SK-N-MC (cell line): ENCODE data around the gene NDUFS3.

Source experiments
- DNase-seq: peaks from one replicate; pipeline ENCODE4 v3.0.0-alpha.2; 2011; ENCODE audit warnings: low read depth, low spot score
- H3K27ac ChIP-seq: fragments of 200-600 bp; sonication (generic); 2 replicates; pipeline ENCODE4 v1.5.1; 2016; ENCODE audit warnings: mixed run types
- H3K36me3 ChIP-seq: fragments of 200-600 bp; sonication (generic); 2 replicates; pipeline ENCODE4 v1.6.1; 2017; ENCODE audit warnings: antibody characterized with exemption, low read length, mixed read lengths; ENCODE audit not compliant: insufficient read depth
- H3K4me3 ChIP-seq: fragments of 200-600 bp; sonication (generic); 2 replicates; pipeline ENCODE4 v1.5.1; 2016
- H3K9ac ChIP-seq: fragments of 200-600 bp; sonication (generic); 2 replicates; pipeline ENCODE4 v1.8.0; 2017; ENCODE audit warnings: mixed run types, mixed read lengths; ENCODE audit not compliant: insufficient read length
- H3K9me3 ChIP-seq: fragments of 200-600 bp; sonication (generic); 2 replicates; pipeline ENCODE4 v1.6.1; 2017; ENCODE audit warnings: low read depth, mild to moderate bottlenecking, antibody characterized with exemption, low read length, moderate library complexity, mixed read lengths
- EZH2 ChIP-seq: fragments of 200-600 bp; sonication (generic); IDR thresholded peaks from one replicate; pipeline ENCODE4 v1.6.1; 2017; ENCODE audit warnings: antibody characterized with exemption
- FOXP2 ChIP-seq: optimal IDR thresholded peaks from 2 replicates; pipeline ENCODE3; 2011; ENCODE audit warnings: mild to moderate bottlenecking, moderate library complexity; ENCODE audit not compliant: insufficient read depth; ENCODE audit errors: extremely low read length, control extremely low read depth
- POLR2AphosphoS5 ChIP-seq: IDR thresholded peaks from 2 replicates; pipeline ENCODE4 v1.6.1; 2012; ENCODE audit warnings: mild to moderate bottlenecking, low read depth, low read length, borderline replicate concordance

The NDUFS3 gene

DNA sequence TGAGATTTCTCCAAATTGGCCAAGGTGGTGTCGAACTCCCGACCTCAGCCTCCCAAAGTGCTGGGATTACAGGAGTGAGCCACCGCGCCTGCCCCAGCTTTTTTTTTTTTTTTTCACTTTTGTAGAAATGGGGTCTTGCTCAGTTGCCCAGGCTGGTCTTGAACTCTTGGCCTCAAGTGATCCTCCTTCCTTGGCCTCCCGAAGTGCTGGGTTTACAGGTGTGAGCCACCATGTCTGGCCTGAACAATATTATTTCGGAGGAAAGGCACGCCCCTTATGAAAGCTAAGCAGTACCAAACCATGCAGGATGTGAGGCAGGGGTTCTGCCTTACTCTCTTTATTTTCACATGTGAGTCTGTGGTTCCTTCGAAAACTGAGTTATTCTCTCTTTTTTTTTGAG, 47.4 kb downstream of the NDUFS3 start:
- Histone ChIP-seq H3K36me3 (peaks cover 77% of the 10 kb centered on the region), H3K4me3 (no peak overlapping the region), H3K9ac (no peak overlapping the region), H3K9me3 (no peaks in the 10 kb centered on the region), H3K27ac (no peak overlapping the region)
- TF ChIP-seq EZH2 (no peak), FOXP2 (no peak), POLR2AphosphoS5 (no peak)
- no peak for DNase-seq

DNA sequence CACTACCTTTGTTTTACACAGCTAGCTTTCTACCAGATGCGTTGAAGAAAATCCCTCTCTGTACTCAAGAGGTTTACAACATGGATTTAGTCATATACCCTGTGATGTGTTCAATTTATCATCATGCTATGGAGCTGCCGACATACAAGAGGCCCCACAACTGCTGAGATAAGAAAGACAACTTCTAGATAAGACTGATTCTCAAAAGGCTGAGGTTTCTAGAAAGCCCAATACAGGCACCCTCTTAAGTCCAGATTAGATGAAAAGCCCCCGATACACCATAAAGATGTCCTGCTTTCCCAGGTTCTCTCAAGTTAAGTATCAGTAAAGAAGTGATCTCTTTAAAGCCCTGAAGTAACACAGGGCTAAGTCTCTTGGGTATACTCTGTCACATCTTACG, 49.2 kb downstream of the NDUFS3 start:
- Histone ChIP-seq H3K9me3 (no peaks in the 10 kb centered on the region), H3K4me3 (no peak overlapping the region), H3K9ac (no peak overlapping the region), H3K36me3 (peaks cover 74% of the 10 kb centered on the region), H3K27ac (no peak overlapping the region)
- DNase-seq, result no peak
- TF ChIP-seq EZH2 (no peak), FOXP2 (no peak), POLR2AphosphoS5 (no peak)

- TF ChIP-seq EZH2 (no peak), POLR2AphosphoS5 (no peak), FOXP2 (no peak)
- peaks cover 74% of the 10 kb centered on the region for H3K36me3 ChIP-seq
- no peak overlapping the region for H3K9ac ChIP-seq
- no peaks in the 10 kb centered on the region for H3K9me3 ChIP-seq
- DNase-seq, result no peak
- H3K27ac ChIP-seq, result no peak overlapping the region
- H3K4me3 ChIP-seq, result no peak overlapping the region
Measured at GRCh38 chr11:47631473-47631872, 52.6 kb downstream of the NDUFS3 start.
